NCI-H82 (cell line): ENCODE measurements around the gene TRABD2A.
"Not testable (repeated sequence)": the region's sequence is repeated elsewhere in the genome, so short reads cannot be mapped to it uniquely, and the experiment has no call there.

ENCODE experiments used
- DNase-seq: peaks from one replicate; lab custom pipeline; 2025; lab: John Stamatoyannopoulos, UW

Gene TRABD2A

DNA sequence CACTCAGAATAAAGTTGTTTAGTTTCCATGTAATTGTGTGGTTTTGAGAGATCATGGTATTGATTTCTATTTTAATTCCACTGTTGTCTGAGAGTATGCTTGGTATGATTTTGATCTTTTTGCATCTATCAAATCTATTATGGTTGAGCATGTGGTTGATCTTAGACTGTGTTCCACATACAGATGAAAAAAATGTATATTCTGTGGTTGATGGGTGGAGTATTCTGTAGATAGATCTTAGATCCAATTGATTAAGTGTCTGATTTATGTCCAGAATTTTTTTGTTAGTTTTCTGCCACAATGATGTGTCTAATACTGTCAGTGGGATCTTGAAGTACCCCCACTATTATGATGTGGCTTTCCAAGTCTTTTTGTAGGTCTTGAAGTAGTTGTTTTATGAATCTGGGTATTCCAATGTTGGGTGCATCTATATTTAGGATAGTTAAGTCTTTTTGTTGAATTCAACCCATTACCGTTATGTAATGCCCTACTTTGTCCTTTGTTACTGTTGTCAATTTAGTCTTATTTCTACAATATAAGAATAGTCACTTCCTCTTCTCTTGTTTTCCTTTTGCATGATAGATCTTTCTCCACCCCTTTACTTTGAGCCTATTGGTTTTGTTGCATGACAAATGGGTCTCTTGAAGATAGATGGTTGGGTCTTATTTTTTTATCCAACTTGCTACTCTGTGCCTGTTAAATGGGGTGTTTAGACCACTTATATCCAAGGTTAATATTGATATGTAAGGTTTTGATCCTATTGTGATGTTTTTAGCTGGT, 101.8 kb downstream of the TRABD2A start:
- no peak for DNase-seq

- DNase-seq = no peak
These were observed 104.9 kb downstream of the TRABD2A start for GRCh38 chr2:84776011-84776410.

- not testable (repeated sequence) for DNase-seq
These were observed 107.3 kb downstream of the TRABD2A start for GRCh38 chr2:84773562-84773961.
